CD4-positive, alpha-beta T cell treated with Interleukin-10 for 1 hour (primary cell): ENCODE measurements around the gene C20orf173.
A peak's percentile ranks its signal among the peaks of the same experiment; 100 is the strongest.

ENCODE experiments used
- DNase-seq: peaks from one replicate; pipeline ENCODE4 v3.0.0-alpha.2; 2020

The C20orf173 gene

DNA sequence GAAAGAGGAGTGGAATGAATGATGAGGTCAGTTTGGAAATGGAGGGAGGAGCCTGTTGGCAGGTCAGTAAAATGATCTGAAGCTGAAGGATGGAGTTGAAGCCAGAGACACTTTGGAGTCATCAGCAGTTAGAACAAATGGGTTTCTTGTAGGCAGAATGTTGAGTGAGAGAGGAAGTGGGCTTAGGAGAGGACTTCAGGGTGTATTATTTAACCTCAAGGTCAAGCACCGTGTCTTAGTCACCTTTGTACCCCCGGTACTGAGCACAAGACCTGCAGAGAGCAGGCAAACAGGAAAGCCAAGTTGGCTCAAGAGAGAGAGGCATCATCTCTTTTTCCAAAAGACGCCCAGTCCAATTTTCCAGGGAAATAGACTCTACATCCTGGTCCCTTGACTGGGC, 23.3 kb downstream of the C20orf173 start:
- DNase-seq = no peak

GRCh38 chr20:35504751-35505150, 24.7 kb downstream of the C20orf173 start:
- no peak for DNase-seq

GRCh38 chr20:35503841-35504561, 25.5 kb downstream of the C20orf173 start:
- no peak for DNase-seq

DNA sequence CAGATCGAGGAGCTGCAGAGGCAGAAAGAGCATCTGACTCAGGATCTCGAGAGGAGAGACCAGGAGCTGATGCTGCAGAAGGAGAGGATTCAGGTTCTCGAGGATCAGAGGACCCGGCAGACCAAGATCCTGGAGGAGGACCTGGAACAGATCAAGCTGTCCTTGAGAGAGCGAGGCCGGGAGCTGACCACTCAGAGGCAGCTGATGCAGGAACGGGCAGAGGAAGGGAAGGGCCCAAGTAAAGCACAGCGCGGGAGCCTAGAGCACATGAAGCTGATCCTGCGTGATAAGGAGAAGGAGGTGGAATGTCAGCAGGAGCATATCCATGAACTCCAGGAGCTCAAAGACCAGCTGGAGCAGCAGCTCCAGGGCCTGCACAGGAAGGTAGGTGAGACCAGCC, 26.2 kb downstream of the C20orf173 start:
- no peak for DNase-seq

- DNase-seq = no peak
These were observed 27.1 kb downstream of the C20orf173 start for GRCh38 chr20:35502352-35502751.

GRCh38 chr20:35499271-35499670, 30.2 kb downstream of the C20orf173 start:
- DNase-seq = no peak

- no peak for DNase-seq
These were observed 31.7 kb downstream of the C20orf173 start for GRCh38 chr20:35497780-35498189.

DNA sequence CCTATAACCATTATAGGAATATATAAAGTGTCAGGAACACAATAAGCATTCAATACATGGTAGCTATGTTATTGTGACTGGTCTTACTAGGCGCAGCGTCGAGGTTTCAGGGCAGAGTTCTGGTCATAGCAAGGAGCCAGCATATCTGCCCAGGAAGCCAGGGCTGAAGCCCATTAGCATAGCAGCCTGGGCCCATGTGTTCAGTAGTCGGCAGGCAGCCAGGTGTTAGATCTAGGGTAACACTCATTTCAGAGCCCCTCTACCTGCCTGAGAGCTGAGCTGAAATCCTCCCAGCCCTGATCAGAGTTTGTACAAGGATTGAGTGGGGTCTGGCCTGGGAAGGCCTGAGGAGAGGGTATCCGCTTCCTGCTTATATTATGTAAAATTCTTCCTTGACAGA, 32.1 kb downstream of the C20orf173 start:
- no peak for DNase-seq

GRCh38 chr20:35496481-35496880, 33.0 kb downstream of the C20orf173 start:
- DNase-seq = no peak

GRCh38 chr20:35492352-35492751, 37.1 kb downstream of the C20orf173 start:
- DNase-seq = no peak

DNA sequence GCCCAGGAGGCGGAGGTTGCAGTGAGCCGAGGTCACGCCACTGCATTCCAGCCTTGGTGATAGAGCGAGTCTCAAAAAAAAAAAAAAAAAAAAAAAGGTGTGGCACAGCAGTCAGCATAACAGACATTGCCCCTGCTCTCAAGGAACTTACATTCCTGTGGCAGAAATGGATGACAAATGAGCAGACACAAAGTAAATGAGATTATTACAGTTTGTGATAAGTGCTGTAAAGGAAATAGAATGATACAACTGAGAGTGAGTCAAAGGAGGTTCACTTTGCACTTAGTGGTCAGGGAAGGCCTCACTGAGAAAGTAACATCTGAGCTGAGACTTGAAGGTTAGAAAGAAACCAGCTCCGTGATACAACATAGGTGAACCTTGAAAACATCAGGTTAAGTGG, 37.6 kb downstream of the C20orf173 start:
- no peak for DNase-seq

DNA sequence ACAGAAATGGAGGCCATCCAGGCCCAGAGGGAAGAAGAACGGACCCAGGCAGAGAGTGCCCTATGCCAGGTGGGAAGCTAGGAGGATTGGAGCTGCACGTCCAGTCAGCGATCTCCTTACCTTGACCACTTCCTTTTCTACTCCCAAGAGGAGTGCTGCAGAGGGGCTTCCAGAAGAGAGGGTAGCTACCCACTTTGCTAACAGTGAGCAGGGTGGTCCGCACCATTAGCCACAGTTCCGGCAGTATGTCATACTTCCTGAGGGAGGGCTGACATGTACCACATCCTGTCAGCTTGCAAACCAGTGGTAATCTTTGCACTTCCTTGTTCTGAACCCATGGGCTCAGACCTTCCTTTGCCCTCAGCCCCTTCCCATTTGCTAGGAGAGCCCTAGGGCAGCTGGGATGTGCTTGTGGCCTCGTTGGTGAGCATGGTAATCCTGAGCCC, 38.7 kb downstream of the C20orf173 start:
- DNase-seq = peak; percentile 73

GRCh38 chr20:35489717-35490116, 39.7 kb downstream of the C20orf173 start:
- DNase-seq = peak; percentile 27

GRCh38 chr20:35487479-35487878, 42.0 kb downstream of the C20orf173 start:
- no peak for DNase-seq

DNA sequence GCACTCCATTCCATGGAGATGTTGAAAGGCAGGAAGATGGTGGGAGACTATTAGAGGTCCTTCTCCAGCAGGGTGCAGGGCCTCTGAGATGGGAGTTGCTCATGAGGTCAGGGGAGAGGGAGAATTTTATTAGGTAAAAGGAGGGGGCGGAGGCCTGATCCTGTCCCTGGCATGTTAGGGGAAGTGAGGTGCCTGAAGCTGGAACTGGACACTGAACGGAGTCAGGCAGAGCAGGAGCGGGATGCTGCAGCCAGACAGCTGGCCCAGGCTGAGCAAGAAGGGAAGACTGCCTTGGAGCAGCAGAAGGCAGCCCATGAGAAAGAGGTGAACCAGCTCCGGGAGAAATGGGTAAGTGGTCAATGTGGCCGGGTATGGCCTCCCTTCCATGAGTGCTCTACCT, 49.7 kb downstream of the C20orf173 start:
- no peak for DNase-seq

DNA sequence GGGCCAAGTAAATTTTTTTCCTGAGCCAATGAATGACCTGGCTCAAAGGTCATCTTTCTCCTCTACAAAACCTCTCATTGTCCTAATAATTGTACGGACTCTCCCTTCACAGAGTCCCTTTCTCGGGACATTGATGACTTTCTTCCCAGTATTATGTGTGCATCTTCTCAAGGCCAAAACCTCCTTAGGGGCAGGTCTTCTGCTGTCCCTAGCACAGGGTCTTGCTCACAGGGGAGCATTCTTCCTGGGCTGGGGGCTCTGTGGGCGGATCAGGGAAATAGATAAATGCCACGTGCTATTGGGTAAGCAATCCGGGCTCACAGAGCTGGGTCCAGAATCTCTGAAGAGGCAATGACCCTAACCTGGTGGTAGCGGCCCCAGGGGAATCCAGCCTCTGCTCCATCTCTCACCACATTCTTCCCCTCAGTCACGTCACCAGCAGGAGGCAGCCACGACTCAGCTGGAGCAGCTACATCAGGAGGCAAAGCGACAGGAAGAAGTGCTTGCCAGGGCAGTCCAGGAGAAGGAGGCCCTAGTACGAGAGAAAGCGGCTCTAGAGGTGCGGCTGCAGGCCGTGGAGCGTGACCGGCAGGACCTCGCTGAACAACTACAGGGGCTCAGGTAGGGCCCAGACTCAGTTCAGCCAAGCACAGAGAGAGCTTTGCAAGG, 50.5 kb downstream of the C20orf173 start:
- DNase-seq = no peak
